SK-N-SH (cell line): ENCODE measurements around the gene PROC. TPM values are rescaled to one million over a fixed set of nuclear protein-coding genes. Genes with fewer than 3 reads are reported as not detected.

Experiments used
- CTCF ChIA-PET: fragments of 300-600, 350-600 bp; formaldehyde crosslinking; extraction: SDS; loops from one replicate; lab custom pipeline; 2021; lab: Yijun Ruan, JAX
- POLR2A ChIA-PET: fragments of 350-600 bp; sonication (Branson Sonifier 250); formaldehyde crosslinking; extraction: SDS; loops from one replicate; lab custom pipeline; 2020; ENCODE audit warnings: antibody characterized with exemption, inconsistent platforms; lab: Yijun Ruan, JAX
- DNase-seq: peaks from one replicate; pipeline ENCODE4 v3.0.0; 2012
- H2AFZ ChIP-seq: fragments of 200-600 bp; sonication (generic); 2 replicates; pipeline ENCODE4 v1.8.1; 2016; ENCODE audit warnings: antibody characterized with exemption, mild to moderate bottlenecking, low read depth
- H3F3A ChIP-seq: fragments of 200-600 bp; sonication (generic); replicated peaks from 2 replicates; pipeline ENCODE3; 2016; ENCODE audit warnings: antibody characterized with exemption, mild to moderate bottlenecking; ENCODE audit not compliant: insufficient read depth
- H3K27ac ChIP-seq, 2 experiments: fragments of 200-500 bp in 1 of 2; fragments of 200-600 bp in 1 of 2; sonication (Bioruptor generic) in 1 of 2; sonication (generic), shearing (Covaris generic) in 1 of 2; 2 replicates each; pipeline versions ENCODE4 v1.5.1 to v1.6.1; 2014 to 2016; ENCODE audit warnings: low read depth in 2 of 2, inconsistent platforms in 1 of 2, low read length in 1 of 2, mild to moderate bottlenecking in 1 of 2, mixed read lengths in 1 of 2
- H3K27me3 ChIP-seq: fragments of 200-600 bp; sonication (generic), shearing (Covaris generic); 2 replicates; pipeline ENCODE4 v1.6.1; 2016; ENCODE audit warnings: mixed run types; ENCODE audit not compliant: insufficient read depth
- H3K36me3 ChIP-seq, 2 experiments: fragments of 200-500 bp in 1 of 2; fragments of 200-600 bp in 1 of 2; sonication (Bioruptor generic) in 1 of 2; sonication (generic) in 1 of 2; replicated peaks in 1 of 2; 2 replicates each; pipeline versions ENCODE3 to v1.5.1; 2014 to 2016; ENCODE audit warnings: low read length in 1 of 2, mild to moderate bottlenecking in 1 of 2; ENCODE audit not compliant: insufficient read depth in 2 of 2, control insufficient read depth in 1 of 2
- H3K4me1 ChIP-seq, 2 experiments: fragments of 200-500 bp in 1 of 2; fragments of 200-600 bp in 1 of 2; sonication (Bioruptor generic) in 1 of 2; sonication (generic), shearing (Covaris generic) in 1 of 2; 2 replicates each; pipeline versions ENCODE4 v1.5.1 to v1.6.1; 2014 to 2016; ENCODE audit warnings: low read depth in 1 of 2, low read length in 1 of 2, mixed run types in 1 of 2; ENCODE audit not compliant: insufficient read depth in 2 of 2, control insufficient read depth in 1 of 2
- H3K4me2 ChIP-seq: fragments of 200-600 bp; sonication (generic), shearing (Covaris generic); 2 replicates; pipeline ENCODE4 v1.6.1; 2017; ENCODE audit warnings: mixed run types
- H3K4me3 ChIP-seq, 2 experiments: fragments of 200-500 bp in 1 of 2; fragments of 200-600 bp in 1 of 2; sonication (Bioruptor generic) in 1 of 2; sonication (generic), shearing (Covaris generic) in 1 of 2; 2 replicates each; pipeline versions ENCODE4 v1.5.1 to v1.8.1; 2014 to 2016; ENCODE audit warnings: low read depth in 2 of 2, inconsistent platforms in 1 of 2, low read length in 1 of 2, mild to moderate bottlenecking in 1 of 2, mixed read lengths in 1 of 2, moderate library complexity in 1 of 2
- H3K79me2 ChIP-seq: fragments of 200-600 bp; sonication (generic); 2 replicates; pipeline ENCODE4 v1.8.1; 2017; ENCODE audit warnings: mild to moderate bottlenecking; ENCODE audit not compliant: insufficient read depth
- H3K9ac ChIP-seq: fragments of 200-600 bp; sonication (generic); 2 replicates; pipeline ENCODE4 v1.6.1; 2017; ENCODE audit warnings: mixed run types
- H3K9me2 ChIP-seq: fragments of 200-600 bp; sonication (generic); 2 replicates; pipeline ENCODE4 v1.6.1; 2017; ENCODE audit warnings: mixed run types
- H3K9me3 ChIP-seq: fragments of 200-600 bp; sonication (generic); 2 replicates; pipeline ENCODE4 v1.6.1; 2017; ENCODE audit warnings: mixed run types, mild to moderate bottlenecking, moderate library complexity
- H4K20me1 ChIP-seq: fragments of 200-600 bp; sonication (generic); 2 replicates; pipeline ENCODE4 v1.6.1; 2017; ENCODE audit warnings: mild to moderate bottlenecking, mixed run types; ENCODE audit not compliant: insufficient read depth
- CHD2 ChIP-seq: fragments of 150-350 bp; IDR thresholded peaks from 2 replicates; pipeline ENCODE4 v1.6.1; 2018; ENCODE audit warnings: low read length; ENCODE audit not compliant: partially characterized antibody
- EP300 ChIP-seq, 2 experiments: IDR thresholded peaks; 2 replicates each; pipeline versions ENCODE4 v1.4.0 to v1.6.1; 2012; ENCODE audit warnings: borderline replicate concordance in 1 of 2, low read depth in 1 of 2, low read length in 1 of 2
- EZH2phosphoT487 ChIP-seq: fragments of 200-600 bp; sonication (generic); IDR thresholded peaks from 2 replicates; pipeline ENCODE4 v1.6.1; 2017; ENCODE audit warnings: low read depth, mixed run types, mild to moderate bottlenecking, antibody characterized with exemption, moderate library complexity, borderline replicate concordance
- FOSL2 ChIP-seq: IDR thresholded peaks from 2 replicates; pipeline ENCODE4 v1.4.0; 2012; ENCODE audit warnings: low read depth, mild to moderate bottlenecking, moderate library complexity, borderline replicate concordance
- FOXM1 ChIP-seq: IDR thresholded peaks from 2 replicates; pipeline ENCODE4 v1.4.0; 2012; ENCODE audit warnings: low read depth, mild to moderate bottlenecking
- JUND ChIP-seq: IDR thresholded peaks from 2 replicates; pipeline ENCODE4 v1.4.0; 2012
- MEF2A ChIP-seq: IDR thresholded peaks from 2 replicates; pipeline ENCODE4 v1.4.0; 2012; ENCODE audit warnings: low read depth, borderline replicate concordance
- NRF1 ChIP-seq: IDR thresholded peaks from 2 replicates; pipeline ENCODE4 v1.6.1; 2012; ENCODE audit warnings: low read depth, mild to moderate bottlenecking, low read length
- POLR2AphosphoS5 ChIP-seq: IDR thresholded peaks from 2 replicates; pipeline ENCODE4 v1.6.1; 2012; ENCODE audit warnings: low read depth, low read length
- RAD21 ChIP-seq: IDR thresholded peaks from 2 replicates; pipeline ENCODE4 v1.6.1; 2012; ENCODE audit warnings: mild to moderate bottlenecking, low read length
- RCOR1 ChIP-seq: fragments of 150-350 bp; IDR thresholded peaks from 2 replicates; pipeline ENCODE4 v1.6.1; 2017; ENCODE audit warnings: antibody characterized with exemption, low read length
- RFX5 ChIP-seq: IDR thresholded peaks from 2 replicates; pipeline ENCODE4 v1.6.1; 2012; ENCODE audit warnings: mild to moderate bottlenecking, improper control_type of control experiment, low read length
- TAF1 ChIP-seq: IDR thresholded peaks from 2 replicates; pipeline ENCODE4 v1.6.1; 2012; ENCODE audit warnings: low read depth, mild to moderate bottlenecking, low read length, moderate library complexity, borderline replicate concordance
- USF1 ChIP-seq: IDR thresholded peaks from 2 replicates; pipeline ENCODE4 v1.4.0; 2012; ENCODE audit warnings: low read depth, borderline replicate concordance
- YY1 ChIP-seq: IDR thresholded peaks from 2 replicates; pipeline ENCODE4 v1.4.0; 2012; ENCODE audit warnings: low read depth, mild to moderate bottlenecking
- WGBS: methylation state at CpG from one replicate; pipeline ENCODE4 v1.1.6; 2017; ENCODE audit warnings: low lambda C conversion rate; 5-methylcytosine and 5-hydroxymethylcytosine counted together
- polyA plus RNA-seq, 3 experiments: library from polyadenylated mRNA; depleted of rRNA; stranded (reverse); fragments of >200 nt; gene quantifications; 2 replicates each; pipeline ENCODE4 v1.2.3, GENCODE V29; 2012
- TF ChIP-seq, protein P1 (sequence below): IDR thresholded peaks from 2 replicates; pipeline ENCODE4 v1.6.1; 2012; ENCODE audit warnings: mild to moderate bottlenecking, low read depth, low read length, moderate library complexity

The PROC gene
- polyA plus RNA-seq, 1 of the 3 experiments (the other 2 are of a cell fraction) = 0.10 TPM

GRCh38 chr2:127378720-127379119 lies 39.5 kb upstream of the PROC start:
- Histone ChIP-seq H2AFZ (no peak overlapping the region), H3K4me2 (no peak overlapping the region), H3K27ac (no peak overlapping the region), H3K4me1 (no peaks in the 10 kb centered on the region), H3K27me3 (no peaks in the 10 kb centered on the region), H3K9me3 (no peaks in the 10 kb centered on the region), H3K4me3 (no peak overlapping the region), H3K36me3 (peaks cover 0 to 26% of the 10 kb centered on the region in 2 experiments), H4K20me1 (peaks cover 64% of the 10 kb centered on the region), H3K79me2 (peaks cover 99% of the 10 kb centered on the region), H3F3A (no peaks in the 10 kb centered on the region), H3K9ac (no peak overlapping the region), H3K9me2 (no peaks in the 10 kb centered on the region)
- WGBS = 97% methylated on average over 6 of the region's 6 CpGs
- ChIA-PET CTCF (interaction anchor here (0.7 to 2.5 kb wide), 8 partner anchors 7 to 100 kb away, joined by 3 to 9 read pairs (median 5); no protein-coding TSS in a partner anchor), POLR2A (no interaction called here)
- no peak for TF ChIP-seq POLR2AphosphoS5
- no peak for TF ChIP-seq RAD21
- TF ChIP-seq TAF1 = no peak
- no peak for TF ChIP-seq RFX5
- TF ChIP-seq NRF1 = no peak
- TF ChIP-seq YY1 = no peak
- TF ChIP-seq FOSL2 = no peak
- TF ChIP-seq USF1 = no peak
- TF ChIP-seq FOXM1 = no peak
- no peak for TF ChIP-seq JUND
- TF ChIP-seq RCOR1 = no peak
- TF ChIP-seq CHD2 = no peak
- no peak for TF ChIP-seq EZH2phosphoT487
- TF ChIP-seq MEF2A = no peak
- TF ChIP-seq, protein P1, sequence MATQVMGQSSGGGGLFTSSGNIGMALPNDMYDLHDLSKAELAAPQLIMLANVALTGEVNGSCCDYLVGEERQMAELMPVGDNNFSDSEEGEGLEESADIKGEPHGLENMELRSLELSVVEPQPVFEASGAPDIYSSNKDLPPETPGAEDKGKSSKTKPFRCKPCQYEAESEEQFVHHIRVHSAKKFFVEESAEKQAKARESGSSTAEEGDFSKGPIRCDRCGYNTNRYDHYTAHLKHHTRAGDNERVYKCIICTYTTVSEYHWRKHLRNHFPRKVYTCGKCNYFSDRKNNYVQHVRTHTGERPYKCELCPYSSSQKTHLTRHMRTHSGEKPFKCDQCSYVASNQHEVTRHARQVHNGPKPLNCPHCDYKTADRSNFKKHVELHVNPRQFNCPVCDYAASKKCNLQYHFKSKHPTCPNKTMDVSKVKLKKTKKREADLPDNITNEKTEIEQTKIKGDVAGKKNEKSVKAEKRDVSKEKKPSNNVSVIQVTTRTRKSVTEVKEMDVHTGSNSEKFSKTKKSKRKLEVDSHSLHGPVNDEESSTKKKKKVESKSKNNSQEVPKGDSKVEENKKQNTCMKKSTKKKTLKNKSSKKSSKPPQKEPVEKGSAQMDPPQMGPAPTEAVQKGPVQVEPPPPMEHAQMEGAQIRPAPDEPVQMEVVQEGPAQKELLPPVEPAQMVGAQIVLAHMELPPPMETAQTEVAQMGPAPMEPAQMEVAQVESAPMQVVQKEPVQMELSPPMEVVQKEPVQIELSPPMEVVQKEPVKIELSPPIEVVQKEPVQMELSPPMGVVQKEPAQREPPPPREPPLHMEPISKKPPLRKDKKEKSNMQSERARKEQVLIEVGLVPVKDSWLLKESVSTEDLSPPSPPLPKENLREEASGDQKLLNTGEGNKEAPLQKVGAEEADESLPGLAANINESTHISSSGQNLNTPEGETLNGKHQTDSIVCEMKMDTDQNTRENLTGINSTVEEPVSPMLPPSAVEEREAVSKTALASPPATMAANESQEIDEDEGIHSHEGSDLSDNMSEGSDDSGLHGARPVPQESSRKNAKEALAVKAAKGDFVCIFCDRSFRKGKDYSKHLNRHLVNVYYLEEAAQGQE = no peak
- TF ChIP-seq EP300 (IDR thresholded peaks at IDR 0.05; ENCODE audit: borderline replicate concordance in 1 of 2, low read depth in 1 of 2, low read length in 1 of 2) = no peak
- no peak for DNase-seq
